ENCODE results near the gene SSRP1. TPM values are rescaled to one million over a fixed set of nuclear protein-coding genes. Genes with fewer than 3 reads are reported as not detected.
"Not testable (repeated sequence)": the region's sequence is repeated elsewhere in the genome, so short reads cannot be mapped to it uniquely, and the experiment has no call there.

Gene SSRP1
- polyA plus RNA-seq, 3 donors from 2014 or later = 24.6 to 41.6 (median 25.6) TPM

- H3K36me3 Mint-ChIP-seq = no peaks in the 10 kb centered on the region
- no peak overlapping the region for H3K27ac Mint-ChIP-seq
- H3K9me3 Mint-ChIP-seq = no peaks in the 10 kb centered on the region
- H3K27me3 Mint-ChIP-seq (ENCODE audit: low read depth in 3 of 3) = peaks cover 0 to 3% (median 2%) of the 10 kb centered on the region in 3 donors
- H3K4me1 Mint-ChIP-seq = no peaks in the 10 kb centered on the region
- DNase-seq = no peak
- no peak overlapping the region for H3K4me3 Mint-ChIP-seq
Measured at GRCh38 chr11:57364851-57365660, 29.4 kb upstream of the SSRP1 start.

- Mint-ChIP-seq H3K9me3 (no peaks in the 10 kb centered on the region), H3K4me3 (no peak overlapping the region)
Measured at GRCh38 chr11:57363131-57364080, 27.7 kb upstream of the SSRP1 start.

GRCh38 chr11:57361926-57362325 is 26.2 kb upstream of the SSRP1 start:
- no peak overlapping the region for H3K4me3 Mint-ChIP-seq
- no peak for DNase-seq
- no peak overlapping the region for H3K27ac Mint-ChIP-seq

More at GRCh38 chr11:57363131-57364080, 27.7 kb upstream of the SSRP1 start:
- no peak overlapping the region for H3K27ac Mint-ChIP-seq
- no peaks in the 10 kb centered on the region for H3K4me1 Mint-ChIP-seq
- H3K36me3 Mint-ChIP-seq = no peaks in the 10 kb centered on the region
- no peak for DNase-seq
- H3K27me3 Mint-ChIP-seq (ENCODE audit: low read depth in 3 of 3) = peaks cover 0 to 4% (median 1%) of the 10 kb centered on the region in 3 donors

GRCh38 chr11:57361420-57361819 is 25.7 kb upstream of the SSRP1 start:
- H3K36me3 Mint-ChIP-seq; H3K4me1 Mint-ChIP-seq; H3K4me3 Mint-ChIP-seq; DNase-seq; H3K9me3 Mint-ChIP-seq; H3K27ac Mint-ChIP-seq; H3K27me3 Mint-ChIP-seq (ENCODE audit: low read depth in 3 of 3): not testable (repeated sequence)

More at GRCh38 chr11:57361926-57362325, 26.2 kb upstream of the SSRP1 start:
- H3K36me3 Mint-ChIP-seq = no peaks in the 10 kb centered on the region
- peaks cover 0 to 4% (median 1%) of the 10 kb centered on the region in 3 donors for H3K27me3 Mint-ChIP-seq (ENCODE audit: low read depth in 3 of 3)
- H3K9me3 Mint-ChIP-seq = no peaks in the 10 kb centered on the region
- H3K4me1 Mint-ChIP-seq = no peaks in the 10 kb centered on the region

GRCh38 chr11:57360991-57361390 is 25.3 kb upstream of the SSRP1 start:
- Mint-ChIP-seq H3K27ac (no peak overlapping the region), H3K9me3 (no peaks in the 10 kb centered on the region), H3K27me3 (ENCODE audit: low read depth in 3 of 3) (peaks cover 1 to 4% (median 4%) of the 10 kb centered on the region in 3 donors), H3K36me3 (no peaks in the 10 kb centered on the region), H3K4me1 (no peaks in the 10 kb centered on the region), H3K4me3 (no peak overlapping the region)
- no peak for DNase-seq

- Mint-ChIP-seq H3K4me1 (no peaks in the 10 kb centered on the region), H3K4me3 (no peak overlapping the region), H3K27me3 (ENCODE audit: low read depth in 3 of 3) (peaks cover 1 to 4% (median 4%) of the 10 kb centered on the region in 3 donors), H3K36me3 (no peaks in the 10 kb centered on the region), H3K27ac (no peak overlapping the region), H3K9me3 (no peaks in the 10 kb centered on the region)
- no peak for DNase-seq
Measured at GRCh38 chr11:57359896-57360690, 24.4 kb upstream of the SSRP1 start.

- peaks cover 3 to 6% of the 10 kb centered on the region in 2 donors for H3K4me1 Mint-ChIP-seq
- H3K27me3 Mint-ChIP-seq (ENCODE audit: low read depth in 3 of 3) = peaks cover 3 to 6% (median 5%) of the 10 kb centered on the region in 3 donors
- H3K27ac Mint-ChIP-seq = no peak overlapping the region
- H3K9me3 Mint-ChIP-seq = no peaks in the 10 kb centered on the region
- no peak overlapping the region for H3K4me3 Mint-ChIP-seq
- DNase-seq = no peak
- peaks cover 0 to 3% (median 0%) of the 10 kb centered on the region in 3 donors for H3K36me3 Mint-ChIP-seq
Measured at GRCh38 chr11:57359396-57359795, 23.7 kb upstream of the SSRP1 start.

- H3K36me3 Mint-ChIP-seq = peaks cover 0 to 5% (median 0%) of the 10 kb centered on the region in 3 donors
- H3K27ac Mint-ChIP-seq = no peak overlapping the region
- no peak overlapping the region for H3K4me3 Mint-ChIP-seq
- no peak for DNase-seq
- H3K9me3 Mint-ChIP-seq = no peaks in the 10 kb centered on the region
- H3K4me1 Mint-ChIP-seq = peaks cover 3 to 9% of the 10 kb centered on the region in 2 donors
- H3K27me3 Mint-ChIP-seq (ENCODE audit: low read depth in 3 of 3) = peaks cover 3 to 6% (median 5%) of the 10 kb centered on the region in 3 donors
Measured at GRCh38 chr11:57358991-57359390, 23.3 kb upstream of the SSRP1 start.

GRCh38 chr11:57358543-57358961 is 22.9 kb upstream of the SSRP1 start:
- DNase-seq = no peak
- Mint-ChIP-seq H3K27ac (no peak overlapping the region), H3K4me3 (no peak overlapping the region), H3K4me1 (peaks cover 3 to 9% of the 10 kb centered on the region in 2 donors), H3K36me3 (peaks cover 0 to 5% (median 0%) of the 10 kb centered on the region in 3 donors), H3K9me3 (no peaks in the 10 kb centered on the region), H3K27me3 (ENCODE audit: low read depth in 3 of 3) (peaks cover 3 to 6% (median 5%) of the 10 kb centered on the region in 3 donors)

GRCh38 chr11:57357856-57358255 is 22.2 kb upstream of the SSRP1 start:
- Mint-ChIP-seq H3K27ac (no peak overlapping the region), H3K9me3 (no peaks in the 10 kb centered on the region), H3K27me3 (ENCODE audit: low read depth in 3 of 3) (peaks cover 1 to 6% (median 5%) of the 10 kb centered on the region in 3 donors), H3K36me3 (peaks cover 0 to 5% (median 0%) of the 10 kb centered on the region in 3 donors), H3K4me3 (no peak overlapping the region), H3K4me1 (peaks cover 3 to 9% of the 10 kb centered on the region in 2 donors)
- DNase-seq = no peak

- no peak overlapping the region for H3K4me3 Mint-ChIP-seq
- peaks cover 3 to 9% of the 10 kb centered on the region in 2 donors for H3K4me1 Mint-ChIP-seq
- H3K27ac Mint-ChIP-seq = no peak overlapping the region
- H3K9me3 Mint-ChIP-seq = no peaks in the 10 kb centered on the region
- peaks cover 1 to 8% (median 5%) of the 10 kb centered on the region in 3 donors for H3K27me3 Mint-ChIP-seq (ENCODE audit: low read depth in 3 of 3)
- H3K36me3 Mint-ChIP-seq = peaks cover 0 to 5% (median 0%) of the 10 kb centered on the region in 3 donors
- DNase-seq = no peak
Measured at GRCh38 chr11:57357310-57357709, 21.6 kb upstream of the SSRP1 start.

- Mint-ChIP-seq H3K27me3 (ENCODE audit: low read depth in 3 of 3) (peaks cover 1 to 8% (median 3%) of the 10 kb centered on the region in 3 donors), H3K36me3 (peaks cover 0 to 5% (median 4%) of the 10 kb centered on the region in 3 donors), H3K4me1 (peaks cover 3 to 9% of the 10 kb centered on the region in 2 donors), H3K4me3 (no peak overlapping the region), H3K9me3 (no peaks in the 10 kb centered on the region), H3K27ac (no peak overlapping the region)
- DNase-seq = no peak
Measured at GRCh38 chr11:57356268-57356667, 20.6 kb upstream of the SSRP1 start.

- Mint-ChIP-seq H3K9me3 (no peaks in the 10 kb centered on the region), H3K27me3 (ENCODE audit: low read depth in 3 of 3) (peaks cover 1 to 8% (median 3%) of the 10 kb centered on the region in 3 donors), H3K27ac (peak overlapping the region in 2 of 6 donors; percentile 31 to 72), H3K36me3 (peaks cover 0 to 5% (median 5%) of the 10 kb centered on the region in 3 donors), H3K4me1 (peaks cover 6 to 9% of the 10 kb centered on the region in 2 donors), H3K4me3 (no peak overlapping the region)
- DNase-seq = no peak
Measured at GRCh38 chr11:57354699-57355098, 19.0 kb upstream of the SSRP1 start.

Data from immature natural killer cell (primary cell).